Heart left ventricle (tissue), 13 donors: ENCODE results near the gene TMEM238.

ENCODE experiments used
- CTCF ChIP-seq, 12 donors: fragments of 200-600 bp; sonication (generic) in 4 of 12; IDR thresholded peaks; one replicate each; pipeline versions ENCODE4 v1.5.0 to v1.8.0; 2018 to 2022; ENCODE audit warnings: antibody characterized with exemption in 12 of 12, mild to moderate bottlenecking in 5 of 12
- POLR2A ChIP-seq, 2 donors: fragments of 450-650 bp; IDR thresholded peaks; one replicate each; pipeline ENCODE4 v1.6.1; 2017; ENCODE audit warnings: antibody characterized with exemption in 2 of 2, mild to moderate bottlenecking in 2 of 2, moderate library complexity in 2 of 2
- donor health status: ischemic (EF 13 %, LVEDD 7.1; RV severe dilation, severe dysfunction).
- donor health status: DM: no; HTN: yes; CAD: no.
- donor health status: DM: no; HTN: no; CAD: no.
- donor health status: ischemic (EF 25% LVEDD 6.9; RV normal size, moderate dysfunction).
- donor health status: ischemic (EF 25% LVEDD 5.7; RV mildly dilated, moderate dysfunction).
- donor health status: ischemic (EF 35%, LVEDD 5.7; RV mildly dilated, moderate dysfunction).
- donor health status: nonischemic (EF 11% LVEDD 7.7; RV severe dilation, severe dysfunction).
- donor health status: DM: yes; HTN: yes; CAD: no.
- donor health status: PGD.
- donor health status: ischemic (EF 29% LVEDD 5.4; RV normal size, mild dysfunction).
- donor health status: nonischemic (EF 23%, LVEDD 6.1; RV moderate dilation, normal function).

- no peak for TF ChIP-seq POLR2A (IDR thresholded peaks at IDR 0.05)
- no peak for TF ChIP-seq CTCF (IDR thresholded peaks at IDR 0.05)
Measured at GRCh38 chr19:55348317-55349034, 35.6 kb downstream of the TMEM238 start.
